GM23248 (cell line): ENCODE data around the gene DNASE1L1. TPM values are rescaled to one million over a fixed set of nuclear protein-coding genes. Genes with fewer than 3 reads are reported as not detected.

Experiments used
- DNase-seq: peaks from one replicate; pipeline ENCODE4 v3.0.0-alpha.2; 2015
- H2AFZ ChIP-seq: fragments of 200-600 bp; sonication (generic); 2 replicates; pipeline ENCODE4 v1.6.1; 2016; ENCODE audit warnings: antibody characterized with exemption
- H3F3A ChIP-seq: fragments of 200-600 bp; sonication (generic); 2 replicates; pipeline ENCODE4 v1.6.1; 2016; ENCODE audit warnings: mild to moderate bottlenecking, antibody characterized with exemption, mixed run types; ENCODE audit not compliant: insufficient read depth
- H3K27ac ChIP-seq: fragments of 200-600 bp; sonication (generic); 2 replicates; pipeline ENCODE4 v1.5.1; 2016; ENCODE audit warnings: mild to moderate bottlenecking
- H3K27me3 ChIP-seq: fragments of 200-600 bp; sonication (generic); replicated peaks from 2 replicates; pipeline ENCODE4 v1.6.1; 2016; ENCODE audit warnings: mild to moderate bottlenecking; ENCODE audit not compliant: insufficient read depth
- H3K36me3 ChIP-seq: fragments of 200-600 bp; sonication (generic); 2 replicates; pipeline ENCODE4 v1.6.1; 2016; ENCODE audit warnings: low read depth, mild to moderate bottlenecking
- H3K4me1 ChIP-seq: fragments of 200-600 bp; sonication (generic); 2 replicates; pipeline ENCODE4 v1.6.1; 2016; ENCODE audit warnings: mild to moderate bottlenecking; ENCODE audit not compliant: insufficient read depth
- H3K4me2 ChIP-seq: fragments of 200-600 bp; sonication (generic); one replicate; pipeline ENCODE4 v1.6.1; 2016; ENCODE audit warnings: mild to moderate bottlenecking; ENCODE audit not compliant: unreplicated experiment
- H3K4me3 ChIP-seq: fragments of 200-600 bp; sonication (generic); 2 replicates; pipeline ENCODE4 v1.5.1; 2016; ENCODE audit warnings: mild to moderate bottlenecking
- H3K79me2 ChIP-seq: fragments of 200-600 bp; sonication (generic); 2 replicates; pipeline ENCODE4 v1.6.1; 2016; ENCODE audit warnings: mild to moderate bottlenecking; ENCODE audit not compliant: insufficient read depth
- H3K9ac ChIP-seq: fragments of 200-600 bp; sonication (generic); 2 replicates; pipeline ENCODE4 v1.6.1; 2016; ENCODE audit warnings: mild to moderate bottlenecking
- H3K9me2 ChIP-seq: fragments of 200-600 bp; sonication (generic); 2 replicates; pipeline ENCODE4 v1.6.1; 2016; ENCODE audit warnings: mixed run types, mild to moderate bottlenecking, moderate library complexity; ENCODE audit not compliant: insufficient read depth
- H3K9me3 ChIP-seq: fragments of 200-600 bp; sonication (generic); one replicate; pipeline ENCODE4 v1.6.1; 2017; ENCODE audit warnings: low read depth
- H4K20me1 ChIP-seq: fragments of 200-600 bp; sonication (generic); 2 replicates; pipeline ENCODE4 v1.6.0; 2016; ENCODE audit not compliant: insufficient read depth
- EZH2 ChIP-seq: fragments of 200-600 bp; sonication (generic); IDR thresholded peaks from 2 replicates; pipeline ENCODE4 v1.6.1; 2018; ENCODE audit warnings: antibody characterized with exemption, mild to moderate bottlenecking; ENCODE audit not compliant: insufficient read depth, poor library complexity, severe bottlenecking
- EZH2phosphoT487 ChIP-seq: fragments of 200-600 bp; sonication (generic); IDR thresholded peaks from 2 replicates; pipeline ENCODE4 v1.6.1; 2018; ENCODE audit warnings: antibody characterized with exemption, moderate library complexity, mild to moderate bottlenecking, low read depth; ENCODE audit not compliant: insufficient read depth
- WGBS, 2 experiments: methylation state at CpG; one replicate each; pipeline ENCODE4 v1.1.6; 2015 to 2017; ENCODE audit warnings: low lambda C conversion rate in 2 of 2, low coverage in 1 of 2; ENCODE audit errors: missing lambda C conversion rate in 2 of 2; 5-methylcytosine and 5-hydroxymethylcytosine counted together
- in situ Hi-C: fragments of 300-500 bp; cut with MboI; formaldehyde crosslinking; loops from 2 replicates; pipeline ENCODE4 v1.15.0; 2020
- polyA plus RNA-seq: library from polyadenylated mRNA; unstranded; fragments of >200 nt; fragmentation: Nextera tagmentation; extraction: Ambion mirVana; gene quantifications from 2 replicates; pipeline ENCODE4 v1.2.1, GENCODE V29; 2016
- total RNA-seq: library from RNA; depleted of rRNA; stranded (reverse); fragments of >200 nt; shearing (Covaris generic); gene quantifications from 2 replicates; pipeline ENCODE4 v1.2.3, GENCODE V29; 2014

The DNASE1L1 gene
- total and polyA plus RNA-seq, 2 experiments from 2014 or later: 16.6 to 60.7 TPM

- WGBS, 2 experiments: 91 to 98% methylated on average over 5 to 13 of the region's 13 CpGs
- no peak overlapping the region for H3K27ac ChIP-seq
- H3K4me3 ChIP-seq: no peak overlapping the region
- no peaks in the 10 kb centered on the region for H3K9me3 ChIP-seq
- H3K9ac ChIP-seq: no peak overlapping the region
- in situ Hi-C loops: no loop called here
- no peaks in the 10 kb centered on the region for H3K4me1 ChIP-seq
- H4K20me1 ChIP-seq: no peaks in the 10 kb centered on the region
- no peaks in the 10 kb centered on the region for H3K36me3 ChIP-seq
- no peaks in the 10 kb centered on the region for H3F3A ChIP-seq
- H3K27me3 ChIP-seq: no peaks in the 10 kb centered on the region
- DNase-seq: no peak
- no peaks in the 10 kb centered on the region for H3K9me2 ChIP-seq
- H3K4me2 ChIP-seq: no peak overlapping the region
- H2AFZ ChIP-seq: no peak overlapping the region
- TF ChIP-seq EZH2phosphoT487 (no peak), EZH2 (no peak)
- peaks cover 31% of the 10 kb centered on the region for H3K79me2 ChIP-seq
Observed at GRCh38 chrX:154426916-154427770, 18.1 kb upstream of the DNASE1L1 start.

- no peak overlapping the region for H3K27ac ChIP-seq
- no peak for DNase-seq
- in situ Hi-C loops: no loop called here
- H3K9me2 ChIP-seq: no peaks in the 10 kb centered on the region
- WGBS, 2 experiments: 85 to 100% methylated on average over 1 to 10 of the region's 10 CpGs
- no peak overlapping the region for H3K4me2 ChIP-seq
- H4K20me1 ChIP-seq: no peaks in the 10 kb centered on the region
- no peaks in the 10 kb centered on the region for H3K27me3 ChIP-seq
- TF ChIP-seq EZH2phosphoT487 (no peak), EZH2 (no peak)
- no peaks in the 10 kb centered on the region for H3F3A ChIP-seq
- H3K9me3 ChIP-seq: no peaks in the 10 kb centered on the region
- H3K79me2 ChIP-seq: no peaks in the 10 kb centered on the region
- H2AFZ ChIP-seq: no peak overlapping the region
- H3K4me1 ChIP-seq: no peaks in the 10 kb centered on the region
- H3K4me3 ChIP-seq: no peak overlapping the region
- no peaks in the 10 kb centered on the region for H3K36me3 ChIP-seq
- no peak overlapping the region for H3K9ac ChIP-seq
Observed at GRCh38 chrX:154420402-154420756, 11.3 kb upstream of the DNASE1L1 start.

GRCh38 chrX:154419688-154420401 lies 10.8 kb upstream of the DNASE1L1 start:
- H3K79me2 ChIP-seq: no peaks in the 10 kb centered on the region
- H3K36me3 ChIP-seq: no peaks in the 10 kb centered on the region
- H3K4me2 ChIP-seq: no peak overlapping the region
- in situ Hi-C loops: no loop called here
- no peaks in the 10 kb centered on the region for H3K27me3 ChIP-seq
- H3K27ac ChIP-seq: no peak overlapping the region
- H3K9me2 ChIP-seq: no peaks in the 10 kb centered on the region
- 78 to 92% methylated on average over 5 to 14 of the region's 19 CpGs for whole genome bisulfite sequencing, 2 experiments
- H3K4me1 ChIP-seq: no peaks in the 10 kb centered on the region
- H3K9ac ChIP-seq: no peak overlapping the region
- no peak for DNase-seq
- H3K9me3 ChIP-seq: no peaks in the 10 kb centered on the region
- H3K4me3 ChIP-seq: no peak overlapping the region
- no peaks in the 10 kb centered on the region for H4K20me1 ChIP-seq
- TF ChIP-seq EZH2phosphoT487 (no peak), EZH2 (no peak)
- no peak overlapping the region for H2AFZ ChIP-seq
- no peaks in the 10 kb centered on the region for H3F3A ChIP-seq

GRCh38 chrX:154419189-154419588 lies 10.1 kb upstream of the DNASE1L1 start:
- no peak overlapping the region for H3K27ac ChIP-seq
- TF ChIP-seq EZH2: no peak
- TF ChIP-seq EZH2phosphoT487: no peak
- in situ Hi-C loops: no loop called here

More at GRCh38 chrX:154419189-154419588, 10.1 kb upstream of the DNASE1L1 start:
- Histone ChIP-seq H3K9ac (no peak overlapping the region), H2AFZ (no peak overlapping the region), H3K9me2 (no peaks in the 10 kb centered on the region), H3K27me3 (no peaks in the 10 kb centered on the region), H3K36me3 (no peaks in the 10 kb centered on the region), H3F3A (no peaks in the 10 kb centered on the region), H3K79me2 (no peaks in the 10 kb centered on the region), H3K4me3 (no peak overlapping the region), H3K9me3 (no peaks in the 10 kb centered on the region), H3K4me2 (no peak overlapping the region), H3K4me1 (no peaks in the 10 kb centered on the region), H4K20me1 (no peaks in the 10 kb centered on the region)
- DNase-seq: no peak
- WGBS, 2 experiments: 98 to 99% methylated on average over 8 of the region's 8 CpGs
